ENCODE data around the gene PTK6.

Gene PTK6

GRCh38 chr20:63543733-63544132 is 6.6 kb upstream of the PTK6 start:
- Histone ChIP-seq H3K27ac (ENCODE audit: low read depth, low read length) (no peak overlapping the region), H4K20me1 (ENCODE audit: control insufficient read depth, insufficient read depth, low read depth, low read length) (peaks cover 4% of the 10 kb centered on the region; the same call in 1 of the 2 replicates), H3K4me2 (ENCODE audit: low read length) (no peak overlapping the region)

GRCh38 chr20:63543131-63543530 is 6.0 kb upstream of the PTK6 start:
- Histone ChIP-seq H3K9me3 (ENCODE audit: control insufficient read depth, insufficient read depth, low read length) (no peaks in the 10 kb centered on the region), H3K36me3 (ENCODE audit: control insufficient read depth, low read length) (no peaks in the 10 kb centered on the region), H3K4me1 (ENCODE audit: control insufficient read depth, low read length) (peaks cover 19% of the 10 kb centered on the region), H3K79me2 (ENCODE audit: control insufficient read depth, low read length) (no peaks in the 10 kb centered on the region), H3K27me3 (ENCODE audit: control insufficient read depth, low read length) (peaks cover 36% of the 10 kb centered on the region), H3K27ac (ENCODE audit: low read depth, low read length) (no peak overlapping the region), H4K20me1 (ENCODE audit: control insufficient read depth, insufficient read depth, low read depth, low read length) (peaks cover 2% of the 10 kb centered on the region; the same call in 1 of the 2 replicates), H3K4me3 (ENCODE audit: low read length) (no peak overlapping the region), H3F3A (ENCODE audit: control insufficient read depth, insufficient read depth) (no peaks in the 10 kb centered on the region), H3K9me2 (replicated peaks; ENCODE audit: control insufficient read depth, low read length) (no peaks in the 10 kb centered on the region), H3K4me2 (ENCODE audit: low read length) (no peak overlapping the region)
- TF ChIP-seq CTCF (IDR thresholded peaks at IDR 0.05; ENCODE audit: low read depth, low read length, poor library complexity, severe bottlenecking), result no peak
- TF ChIP-seq EZH2phosphoT487 (IDR thresholded peaks at IDR 0.05; ENCODE audit: borderline replicate concordance, low read length), result no peak

More at GRCh38 chr20:63543733-63544132, 6.6 kb upstream of the PTK6 start:
- no peaks in the 10 kb centered on the region for H3K79me2 ChIP-seq (ENCODE audit: control insufficient read depth, low read length)
- no peaks in the 10 kb centered on the region for H3K36me3 ChIP-seq (ENCODE audit: control insufficient read depth, low read length)
- no peak for TF ChIP-seq CTCF (IDR thresholded peaks at IDR 0.05; ENCODE audit: low read depth, low read length, poor library complexity, severe bottlenecking)
- no peak for TF ChIP-seq EZH2phosphoT487 (IDR thresholded peaks at IDR 0.05; ENCODE audit: borderline replicate concordance, low read length)
- H3K4me1 ChIP-seq (ENCODE audit: control insufficient read depth, low read length), result peaks cover 13% of the 10 kb centered on the region
- H3K4me3 ChIP-seq (ENCODE audit: low read length), result no peak overlapping the region
- H3K27me3 ChIP-seq (ENCODE audit: control insufficient read depth, low read length), result peaks cover 42% of the 10 kb centered on the region
- no peaks in the 10 kb centered on the region for H3F3A ChIP-seq (ENCODE audit: control insufficient read depth, insufficient read depth)
- no peaks in the 10 kb centered on the region for H3K9me2 ChIP-seq (replicated peaks; ENCODE audit: control insufficient read depth, low read length)
- no peaks in the 10 kb centered on the region for H3K9me3 ChIP-seq (ENCODE audit: control insufficient read depth, insufficient read depth, low read length)

- Histone ChIP-seq H3K36me3 (ENCODE audit: control insufficient read depth, low read length) (no peaks in the 10 kb centered on the region), H3K4me3 (ENCODE audit: low read length) (no peak overlapping the region), H3K27me3 (ENCODE audit: control insufficient read depth, low read length) (peaks cover 33% of the 10 kb centered on the region), H3K4me1 (ENCODE audit: control insufficient read depth, low read length) (peaks cover 21% of the 10 kb centered on the region), H4K20me1 (ENCODE audit: control insufficient read depth, insufficient read depth, low read depth, low read length) (no peaks in the 10 kb centered on the region), H3K9me3 (ENCODE audit: control insufficient read depth, insufficient read depth, low read length) (no peaks in the 10 kb centered on the region), H3K27ac (ENCODE audit: low read depth, low read length) (no peak overlapping the region), H3K79me2 (ENCODE audit: control insufficient read depth, low read length) (no peaks in the 10 kb centered on the region), H3K9me2 (replicated peaks; ENCODE audit: control insufficient read depth, low read length) (no peaks in the 10 kb centered on the region), H3F3A (ENCODE audit: control insufficient read depth, insufficient read depth) (no peaks in the 10 kb centered on the region), H3K4me2 (ENCODE audit: low read length) (no peak overlapping the region)
- TF ChIP-seq EZH2phosphoT487 (IDR thresholded peaks at IDR 0.05; ENCODE audit: borderline replicate concordance, low read length), result no peak
- TF ChIP-seq CTCF (IDR thresholded peaks at IDR 0.05; ENCODE audit: low read depth, low read length, poor library complexity, severe bottlenecking), result no peak
These were observed 5.5 kb upstream of the PTK6 start for GRCh38 chr20:63542696-63543095.
